Measurements from ENCODE around the gene EXOSC1.

EXOSC1 gene

GRCh38 chr10:97401455-97401919 lies 44.3 kb downstream of the EXOSC1 start:
- TF ChIP-seq REST (IDR thresholded peaks at IDR 0.05; ENCODE audit: insufficient read depth in 1 of 2, low read depth in 2 of 2, low read length in 2 of 2) (no peak), SIN3A (IDR thresholded peaks at IDR 0.05; ENCODE audit: borderline replicate concordance, insufficient read depth, low read length) (no peak), TAF1 (IDR thresholded peaks at IDR 0.05; ENCODE audit: borderline replicate concordance, insufficient read depth, low read length) (no peak), POLR2AphosphoS5 (IDR thresholded peaks at IDR 0.05; ENCODE audit: low read depth, low read length) (no peak), FOXP2 (optimal IDR thresholded peaks at IDR 0.05; ENCODE audit: borderline replicate concordance, extremely low read depth, extremely low read length, insufficient read depth) (no peak)

GRCh38 chr10:97400665-97401454 lies 44.9 kb downstream of the EXOSC1 start, which contains the start of gene RRP12:
Gene RRP12, minus strand, starts transcription at chr10:97401340. Its CDS starts 109 bp downstream, at chr10:97401231.
- peak; percentile 100 for TF ChIP-seq SIN3A (IDR thresholded peaks at IDR 0.05; ENCODE audit: borderline replicate concordance, insufficient read depth, low read length)
- TF ChIP-seq POLR2AphosphoS5 (IDR thresholded peaks at IDR 0.05; ENCODE audit: low read depth, low read length) = peak; percentile 57; the same call in 1 of the 2 replicates
- TF ChIP-seq REST (IDR thresholded peaks at IDR 0.05; ENCODE audit: insufficient read depth in 1 of 2, low read depth in 2 of 2, low read length in 2 of 2) = no peak
- TF ChIP-seq FOXP2 (optimal IDR thresholded peaks at IDR 0.05; ENCODE audit: borderline replicate concordance, extremely low read depth, extremely low read length, insufficient read depth) = no peak
- TF ChIP-seq TAF1 (IDR thresholded peaks at IDR 0.05; ENCODE audit: borderline replicate concordance, insufficient read depth, low read length) = 0 out of 2 replicates have a peak, but pooled peaks have one; percentile 46

GRCh38 chr10:97399843-97400545 lies 45.8 kb downstream of the EXOSC1 start:
- TF ChIP-seq FOXP2 (optimal IDR thresholded peaks at IDR 0.05; ENCODE audit: borderline replicate concordance, extremely low read depth, extremely low read length, insufficient read depth) (no peak), TAF1 (IDR thresholded peaks at IDR 0.05; ENCODE audit: borderline replicate concordance, insufficient read depth, low read length) (no peak), REST (IDR thresholded peaks at IDR 0.05; ENCODE audit: insufficient read depth in 1 of 2, low read depth in 2 of 2, low read length in 2 of 2) (no peak), POLR2AphosphoS5 (IDR thresholded peaks at IDR 0.05; ENCODE audit: low read depth, low read length) (no peak), SIN3A (IDR thresholded peaks at IDR 0.05; ENCODE audit: borderline replicate concordance, insufficient read depth, low read length) (no peak)

- TF ChIP-seq SIN3A (IDR thresholded peaks at IDR 0.05; ENCODE audit: borderline replicate concordance, insufficient read depth, low read length) (no peak), FOXP2 (optimal IDR thresholded peaks at IDR 0.05; ENCODE audit: borderline replicate concordance, extremely low read depth, extremely low read length, insufficient read depth) (no peak), POLR2AphosphoS5 (IDR thresholded peaks at IDR 0.05; ENCODE audit: low read depth, low read length) (no peak), TAF1 (IDR thresholded peaks at IDR 0.05; ENCODE audit: borderline replicate concordance, insufficient read depth, low read length) (no peak), REST (IDR thresholded peaks at IDR 0.05; ENCODE audit: insufficient read depth in 1 of 2, low read depth in 2 of 2, low read length in 2 of 2) (no peak)
Measured at GRCh38 chr10:97396056-97396455, 49.8 kb downstream of the EXOSC1 start.
